Stomach (tissue), 9 donors: ENCODE measurements around the gene AKAP8L. TPM values are rescaled to one million over a fixed set of nuclear protein-coding genes. Genes with fewer than 3 reads are reported as not detected.

Source experiments
- DNase-seq, 2 donors: peaks; one replicate each; pipeline versions ENCODE4 v3.0.0 to v3.0.0-alpha.2; 2013 to 2019
- H3K27ac ChIP-seq, 5 donors: fragments of 200-600 bp in 4 of 5; sonication (generic) in 4 of 5; one replicate each; pipeline ENCODE4 v1.5.1; 2013 to 2019; ENCODE audit warnings: mild to moderate bottlenecking in 1 of 5, moderate library complexity in 1 of 5
- H3K27me3 ChIP-seq, 3 donors: fragments of 200-600 bp; sonication (generic); one replicate each; pipeline ENCODE4 v1.5.1; 2017 to 2019; ENCODE audit warnings: mixed run types in 1 of 3
- H3K36me3 ChIP-seq, 4 donors: fragments of 200-600 bp; sonication (generic); 1 replicate in 3 of 4; 2 replicates in 1 of 4; pipeline ENCODE4 v1.5.1; 2016 to 2019
- H3K4me1 ChIP-seq, 4 donors: fragments of 200-600 bp; sonication (generic); one replicate each; pipeline ENCODE4 v1.5.1; 2016 to 2019
- H3K4me3 ChIP-seq, 4 donors: fragments of 200-600 bp; sonication (generic) in 3 of 4; one replicate each; pipeline ENCODE4 v1.5.1; 2016 to 2019; ENCODE audit warnings: mild to moderate bottlenecking in 1 of 4
- H3K9me3 ChIP-seq, 4 donors: fragments of 200-600 bp; sonication (generic); one replicate each; pipeline ENCODE4 v1.5.1; 2016 to 2019
- EP300 ChIP-seq: sonication (generic); formaldehyde crosslinking; IDR thresholded peaks from one replicate; pipeline ENCODE4 v1.6.1; 2017; ENCODE audit warnings: antibody characterized with exemption
- POLR2A ChIP-seq, 4 donors: fragments of 450-650 bp; IDR thresholded peaks; one replicate each; pipeline ENCODE4 v1.6.1; 2016; ENCODE audit warnings: antibody characterized with exemption in 4 of 4, control low read depth in 2 of 4, mild to moderate bottlenecking in 1 of 4, moderate library complexity in 1 of 4
- POLR2AphosphoS5 ChIP-seq, 3 donors: sonication (generic); formaldehyde crosslinking; IDR thresholded peaks; one replicate each; pipeline ENCODE4 v1.6.1; 2016; ENCODE audit warnings: antibody characterized with exemption in 3 of 3
- WGBS, 5 donors: extraction: QIAGEN DNeasy Blood & Tissue Kit in 3 of 5; methylation state at CpG; one replicate each; pipeline versions ENCODE4 v1.1.5 to v1.1.7; 2013 to 2018; 5-methylcytosine and 5-hydroxymethylcytosine counted together
- intact Hi-C: fragments of 100-400 bp; cut with DNase I; formaldehyde crosslinking; loops from one replicate; pipeline ENCODE4 v1.15.1; 2023; ENCODE audit warnings: low total_unique reads
- polyA plus RNA-seq, 3 donors: library from polyadenylated mRNA; stranded (reverse); fragments of 200-250 nt; gene quantifications; one replicate each; pipeline ENCODE4 v1.2.3, GENCODE V29; 2013
- total RNA-seq, 5 donors: library from RNA; depleted of rRNA; stranded (reverse); fragments of >200 nt; gene quantifications; one replicate each; pipeline versions ENCODE4 v1.1.0 to v1.2.3, GENCODE V29; 2014 to 2016
- TF ChIP-seq, protein P1 (sequence below), 7 experiments: fragments of 450-650 bp in 4 of 7; fragments of 200-600 bp in 3 of 7; sonication (generic) in 3 of 7; IDR thresholded peaks; one replicate each; pipeline ENCODE4 v1.5.1; 2016 to 2019; ENCODE audit warnings: antibody characterized with exemption in 7 of 7, control low read depth in 2 of 7, mild to moderate bottlenecking in 1 of 7
- donor health status: healthy with polysubstance abuse.
- donor health status: Bipolar disorder and iron deficiency.
- donor health status: healthy.

The AKAP8L gene
- total and polyA plus RNA-seq, 8 donors, result 67.8 to 320 (median 91.6) TPM

DNA sequence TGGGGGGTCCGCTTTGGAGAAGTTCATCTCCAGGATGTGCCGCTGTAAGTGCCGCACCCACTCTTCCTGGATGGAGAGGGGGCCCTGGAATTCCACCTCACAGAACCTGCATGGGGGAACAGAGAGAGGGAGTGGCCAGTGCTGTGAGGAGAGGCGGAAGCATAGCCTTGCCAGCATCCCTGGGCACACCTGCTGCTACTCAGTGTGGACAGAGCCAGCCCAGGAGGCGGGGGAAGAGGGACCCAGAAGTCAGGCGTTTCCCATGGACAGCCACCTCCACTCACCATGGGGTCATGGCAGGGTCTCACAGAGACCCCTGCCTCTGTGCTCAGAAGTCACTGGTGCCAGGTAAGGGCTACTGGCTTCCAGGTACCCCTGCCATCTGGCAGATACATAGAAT lies 4.3 kb upstream of the AKAP8L start:
- peak overlapping the region in 1 of 5 donors; percentile 82 for H3K27ac ChIP-seq
- no peak overlapping the region for H3K4me3 ChIP-seq
- H3K36me3 ChIP-seq, result peaks cover 47 to 60% (median 59%) of the 10 kb centered on the region in 4 donors
- H3K9me3 ChIP-seq, result peaks cover 0 to 7% (median 0%) of the 10 kb centered on the region in 4 donors
- H3K27me3 ChIP-seq, result no peaks in the 10 kb centered on the region
- WGBS, 5 donors, result 97 to 100% (median 99%) methylated on average over 6 of the region's 6 CpGs
- intact Hi-C loops, result no loop called here
- peaks cover 22 to 39% (median 36%) of the 10 kb centered on the region in 4 donors for H3K4me1 ChIP-seq
- TF ChIP-seq, protein P1, sequence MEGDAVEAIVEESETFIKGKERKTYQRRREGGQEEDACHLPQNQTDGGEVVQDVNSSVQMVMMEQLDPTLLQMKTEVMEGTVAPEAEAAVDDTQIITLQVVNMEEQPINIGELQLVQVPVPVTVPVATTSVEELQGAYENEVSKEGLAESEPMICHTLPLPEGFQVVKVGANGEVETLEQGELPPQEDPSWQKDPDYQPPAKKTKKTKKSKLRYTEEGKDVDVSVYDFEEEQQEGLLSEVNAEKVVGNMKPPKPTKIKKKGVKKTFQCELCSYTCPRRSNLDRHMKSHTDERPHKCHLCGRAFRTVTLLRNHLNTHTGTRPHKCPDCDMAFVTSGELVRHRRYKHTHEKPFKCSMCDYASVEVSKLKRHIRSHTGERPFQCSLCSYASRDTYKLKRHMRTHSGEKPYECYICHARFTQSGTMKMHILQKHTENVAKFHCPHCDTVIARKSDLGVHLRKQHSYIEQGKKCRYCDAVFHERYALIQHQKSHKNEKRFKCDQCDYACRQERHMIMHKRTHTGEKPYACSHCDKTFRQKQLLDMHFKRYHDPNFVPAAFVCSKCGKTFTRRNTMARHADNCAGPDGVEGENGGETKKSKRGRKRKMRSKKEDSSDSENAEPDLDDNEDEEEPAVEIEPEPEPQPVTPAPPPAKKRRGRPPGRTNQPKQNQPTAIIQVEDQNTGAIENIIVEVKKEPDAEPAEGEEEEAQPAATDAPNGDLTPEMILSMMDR (IDR thresholded peaks at IDR 0.05), result no peak
- TF ChIP-seq EP300, result no peak
- TF ChIP-seq POLR2A (IDR thresholded peaks at IDR 0.05), result no peak
- no peak for TF ChIP-seq POLR2AphosphoS5 (IDR thresholded peaks at IDR 0.05)
- DNase-seq, result no peak

GRCh38 chr19:15422296-15423075 lies 3.7 kb upstream of the AKAP8L start:
- Histone ChIP-seq H3K9me3 (peaks cover 0 to 7% (median 0%) of the 10 kb centered on the region in 4 donors), H3K4me1 (peaks cover 29 to 44% (median 39%) of the 10 kb centered on the region in 4 donors), H3K36me3 (peaks cover 47 to 54% (median 53%) of the 10 kb centered on the region in 4 donors), H3K27me3 (no peaks in the 10 kb centered on the region), H3K27ac (peak overlapping the region; percentile 33 to 82 (median 66)), H3K4me3 (peak overlapping the region in 1 of 4 donors; percentile 3)
- TF ChIP-seq, protein P1 (IDR thresholded peaks at IDR 0.05), result no peak
- TF ChIP-seq EP300 (no peak), POLR2AphosphoS5 (IDR thresholded peaks at IDR 0.05) (no peak), POLR2A (IDR thresholded peaks at IDR 0.05) (no peak)
- WGBS, 5 donors, result 86 to 93% (median 87%) methylated on average over 21 to 22 of the region's 22 CpGs
- DNase-seq, result no peak
- intact Hi-C loops, result no loop called here

DNA sequence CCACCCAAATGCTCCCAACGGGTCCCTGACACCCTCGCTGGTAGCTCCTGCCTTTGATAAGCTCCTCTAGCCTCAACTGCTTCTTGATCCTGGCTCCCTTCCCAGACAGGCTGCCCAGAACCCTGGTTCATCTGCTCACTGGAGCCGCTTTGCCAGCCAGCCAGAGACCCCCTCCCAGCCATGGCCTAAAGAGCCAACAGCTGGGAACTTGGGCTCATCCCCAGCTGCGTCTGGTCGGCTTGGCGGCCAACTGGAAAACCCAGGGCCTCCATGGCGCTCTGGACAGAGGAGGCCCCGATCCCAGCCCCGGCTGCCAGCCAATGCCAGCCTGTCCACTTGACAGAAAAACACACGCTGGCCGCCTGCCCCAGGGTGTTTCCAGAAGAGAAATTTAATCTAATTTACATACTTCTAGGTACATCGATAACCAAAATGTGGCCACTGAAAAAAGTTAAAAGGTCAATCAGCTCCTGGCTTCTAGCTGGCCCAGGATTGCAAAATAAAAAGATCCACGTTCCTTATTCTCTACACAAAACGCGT lies 3.0 kb upstream of the AKAP8L start:
- intact Hi-C loops, result no loop called here
- Histone ChIP-seq H3K27ac (peak overlapping the region; percentile 59 to 82 (median 66)), H3K4me3 (peak overlapping the region in 1 of 4 donors; percentile 3), H3K4me1 (peaks cover 36 to 51% (median 46%) of the 10 kb centered on the region in 4 donors), H3K36me3 (peaks cover 40 to 47% (median 46%) of the 10 kb centered on the region in 4 donors), H3K27me3 (no peaks in the 10 kb centered on the region), H3K9me3 (peaks cover 0 to 7% (median 0%) of the 10 kb centered on the region in 4 donors)
- TF ChIP-seq, protein P1 (IDR thresholded peaks at IDR 0.05), result no peak
- TF ChIP-seq POLR2AphosphoS5 (IDR thresholded peaks at IDR 0.05) (no peak), POLR2A (IDR thresholded peaks at IDR 0.05) (no peak), EP300 (no peak)
- peak; percentile 70 to 85 for DNase-seq
- 20 to 60% (median 35%) methylated on average over 14 to 15 of the region's 15 CpGs for WGBS, 5 donors

GRCh38 chr19:15421136-15421695 lies 2.4 kb upstream of the AKAP8L start:
- intact Hi-C loops, result no loop called here
- Histone ChIP-seq H3K27ac (peak overlapping the region; percentile 59 to 82 (median 66)), H3K4me1 (peaks cover 41 to 57% (median 52%) of the 10 kb centered on the region in 4 donors), H3K9me3 (peaks cover 0 to 7% (median 0%) of the 10 kb centered on the region in 4 donors), H3K36me3 (peaks cover 35 to 42% (median 41%) of the 10 kb centered on the region in 4 donors), H3K27me3 (no peaks in the 10 kb centered on the region), H3K4me3 (no peak overlapping the region)
- no peak for TF ChIP-seq POLR2AphosphoS5 (IDR thresholded peaks at IDR 0.05)
- TF ChIP-seq POLR2A (IDR thresholded peaks at IDR 0.05), result no peak
- TF ChIP-seq, protein P1 (IDR thresholded peaks at IDR 0.05), result no peak
- TF ChIP-seq EP300, result no peak
- DNase-seq, result no peak
- WGBS, 5 donors, result 55 to 75% (median 65%) methylated on average over 12 of the region's 12 CpGs
